ENCODE results near the gene GANC. TPM values are rescaled to one million over a fixed set of nuclear protein-coding genes. Genes with fewer than 3 reads are reported as not detected.
"Not testable (repeated sequence)": the region's sequence is repeated elsewhere in the genome, so short reads cannot be mapped to it uniquely, and the experiment has no call there.

GANC gene, protein sequence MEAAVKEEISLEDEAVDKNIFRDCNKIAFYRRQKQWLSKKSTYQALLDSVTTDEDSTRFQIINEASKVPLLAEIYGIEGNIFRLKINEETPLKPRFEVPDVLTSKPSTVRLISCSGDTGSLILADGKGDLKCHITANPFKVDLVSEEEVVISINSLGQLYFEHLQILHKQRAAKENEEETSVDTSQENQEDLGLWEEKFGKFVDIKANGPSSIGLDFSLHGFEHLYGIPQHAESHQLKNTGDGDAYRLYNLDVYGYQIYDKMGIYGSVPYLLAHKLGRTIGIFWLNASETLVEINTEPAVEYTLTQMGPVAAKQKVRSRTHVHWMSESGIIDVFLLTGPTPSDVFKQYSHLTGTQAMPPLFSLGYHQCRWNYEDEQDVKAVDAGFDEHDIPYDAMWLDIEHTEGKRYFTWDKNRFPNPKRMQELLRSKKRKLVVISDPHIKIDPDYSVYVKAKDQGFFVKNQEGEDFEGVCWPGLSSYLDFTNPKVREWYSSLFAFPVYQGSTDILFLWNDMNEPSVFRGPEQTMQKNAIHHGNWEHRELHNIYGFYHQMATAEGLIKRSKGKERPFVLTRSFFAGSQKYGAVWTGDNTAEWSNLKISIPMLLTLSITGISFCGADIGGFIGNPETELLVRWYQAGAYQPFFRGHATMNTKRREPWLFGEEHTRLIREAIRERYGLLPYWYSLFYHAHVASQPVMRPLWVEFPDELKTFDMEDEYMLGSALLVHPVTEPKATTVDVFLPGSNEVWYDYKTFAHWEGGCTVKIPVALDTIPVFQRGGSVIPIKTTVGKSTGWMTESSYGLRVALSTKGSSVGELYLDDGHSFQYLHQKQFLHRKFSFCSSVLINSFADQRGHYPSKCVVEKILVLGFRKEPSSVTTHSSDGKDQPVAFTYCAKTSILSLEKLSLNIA (N-terminal part only)
- polyA plus RNA-seq (ENCODE audit: insufficient read length): 37.1 TPM
- long read RNA-seq, donor 1, full-length matches to known transcripts: 2 of 2 reads
- long read RNA-seq, donor 1, partial matches to known transcripts: 0 of 2 reads
- long read RNA-seq, donor 1, other reads (novel, unspliced or antisense): 0 of 2 reads
- long read RNA-seq, donor 2, partial matches to known transcripts: 0 of 1 reads
- long read RNA-seq, donor 2, other reads (novel, unspliced or antisense): 0 of 1 reads
- long read RNA-seq, donor 3, partial matches to known transcripts: 0 of 2 reads
- long read RNA-seq, donor 3, other reads (novel, unspliced or antisense): 0 of 2 reads
- long read RNA-seq, donor 4: 0 reads
- long read RNA-seq, donor 5, partial matches to known transcripts: 0 of 1 reads
- long read RNA-seq, donor 5, other reads (novel, unspliced or antisense): 0 of 1 reads
- long read RNA-seq, donor 6, partial matches to known transcripts: 0 of 1 reads
- long read RNA-seq, donor 6, other reads (novel, unspliced or antisense): 0 of 1 reads
- long read RNA-seq, donor 7, partial matches to known transcripts: 0 of 2 reads
- long read RNA-seq, donor 7, other reads (novel, unspliced or antisense): 0 of 2 reads
- long read RNA-seq, donor 8: 0 reads

DNA sequence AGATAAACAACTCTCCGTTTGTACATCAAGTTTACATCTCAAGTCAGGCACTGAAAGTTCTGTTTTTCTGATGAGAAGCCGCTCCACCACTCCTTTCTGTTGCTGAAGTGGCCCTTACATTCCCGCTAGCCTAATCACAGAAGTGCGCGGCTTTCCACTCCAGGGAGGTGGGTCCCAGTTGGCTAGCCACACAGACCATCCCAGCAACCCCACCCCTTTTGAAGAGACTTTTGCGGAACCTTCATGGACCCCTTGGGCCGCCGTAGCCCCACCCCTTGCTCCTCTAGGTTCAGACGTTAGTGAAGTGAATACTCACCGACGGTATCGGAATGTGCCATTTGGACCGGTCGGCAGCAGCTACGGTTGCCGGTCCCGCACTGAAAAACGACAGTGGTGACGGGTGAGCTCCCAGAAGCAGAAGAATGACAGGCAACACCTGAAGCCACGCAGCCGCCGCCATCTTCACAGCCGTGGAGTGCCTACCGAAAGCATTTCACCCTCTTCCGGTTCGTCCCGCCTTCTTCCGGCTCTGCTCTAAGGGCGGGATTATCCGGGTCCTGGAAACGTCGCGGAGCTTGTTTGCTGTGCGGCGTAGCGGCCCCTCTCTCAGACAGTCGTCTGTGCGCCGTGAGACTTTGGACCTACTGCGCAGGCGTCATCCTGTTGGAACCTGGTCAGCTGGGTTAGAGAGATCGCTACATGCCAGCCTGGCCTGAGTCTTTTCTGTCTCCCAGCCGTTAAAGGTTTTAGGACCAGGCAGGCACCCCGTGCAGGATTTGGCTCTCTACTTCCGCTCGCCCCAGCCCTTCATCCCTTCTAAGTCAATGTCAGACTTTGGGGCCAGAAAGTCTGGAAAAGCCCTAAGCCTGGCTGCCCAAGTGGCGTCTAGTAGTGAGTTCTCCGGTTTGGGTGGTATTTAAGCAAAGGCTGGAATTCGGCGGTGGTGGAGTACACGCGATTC, at the start of gene GANC, which contains the start of gene TMEM87A:
Gene GANC, plus strand, starts transcription at position 263 of the 961 bp plus-strand sequence. CDS start 1,281 bp downstream, outside the sequence.
Gene TMEM87A, minus strand, starts transcription at position 495 of the 961 bp plus-strand sequence. Its CDS starts 35 bp downstream, at position 460.
- peak; percentile 98 for DNase-seq

GRCh38 chr15:42226648-42227047, 46.4 kb upstream of the GANC start:
- DNase-seq: no peak

GRCh38 chr15:42228036-42228435, 45.0 kb upstream of the GANC start:
- no peak for DNase-seq

GRCh38 chr15:42228981-42229380, 44.0 kb upstream of the GANC start:
- DNase-seq: not testable (repeated sequence)

GRCh38 chr15:42231088-42231487, 41.9 kb upstream of the GANC start:
- DNase-seq: no peak

- DNase-seq: no peak
These were observed 40.4 kb upstream of the GANC start for GRCh38 chr15:42232606-42233005.

DNA sequence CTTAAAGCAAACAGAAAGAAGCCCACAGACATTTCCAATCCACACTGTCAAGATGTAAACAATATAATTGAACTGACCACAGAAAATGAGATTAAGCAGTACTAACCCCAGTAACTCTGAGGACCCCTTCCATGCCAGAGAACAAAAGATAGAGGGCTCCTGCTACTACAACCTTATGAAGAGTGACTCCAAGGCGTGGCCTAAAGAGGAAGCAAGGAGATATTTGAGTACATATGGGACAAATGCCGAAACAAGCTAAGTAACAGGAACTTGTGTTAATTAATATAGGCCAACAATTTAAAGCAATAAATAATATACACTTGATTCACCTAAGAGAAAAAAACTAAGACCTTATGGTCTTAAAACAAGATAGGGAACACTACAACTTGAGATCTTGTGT, 39.9 kb upstream of the GANC start:
- DNase-seq: no peak

GRCh38 chr15:42239528-42240182, 33.3 kb upstream of the GANC start:
- DNase-seq: no peak

GRCh38 chr15:42240823-42241222, 32.2 kb upstream of the GANC start:
- DNase-seq: no peak

DNA sequence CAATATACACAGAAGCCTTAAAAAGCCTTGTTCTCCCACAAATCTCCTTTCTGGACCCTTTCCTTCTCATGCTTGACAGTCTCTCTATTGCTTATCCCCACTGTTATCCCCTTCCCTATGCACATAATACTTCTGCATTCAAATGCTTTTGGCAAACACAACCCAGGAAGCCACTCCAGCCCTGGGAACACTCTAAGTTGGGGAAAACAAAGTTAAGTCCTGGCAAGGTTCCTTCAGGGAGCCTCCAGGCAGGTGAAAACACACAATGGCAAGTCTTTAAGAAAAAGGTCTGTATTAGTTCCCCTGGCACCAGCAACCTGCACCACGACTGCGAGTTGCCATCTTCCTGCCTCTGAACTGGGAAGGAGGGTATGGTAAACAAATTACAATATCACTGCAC, 19.7 kb upstream of the GANC start:
- DNase-seq: no peak

DNA sequence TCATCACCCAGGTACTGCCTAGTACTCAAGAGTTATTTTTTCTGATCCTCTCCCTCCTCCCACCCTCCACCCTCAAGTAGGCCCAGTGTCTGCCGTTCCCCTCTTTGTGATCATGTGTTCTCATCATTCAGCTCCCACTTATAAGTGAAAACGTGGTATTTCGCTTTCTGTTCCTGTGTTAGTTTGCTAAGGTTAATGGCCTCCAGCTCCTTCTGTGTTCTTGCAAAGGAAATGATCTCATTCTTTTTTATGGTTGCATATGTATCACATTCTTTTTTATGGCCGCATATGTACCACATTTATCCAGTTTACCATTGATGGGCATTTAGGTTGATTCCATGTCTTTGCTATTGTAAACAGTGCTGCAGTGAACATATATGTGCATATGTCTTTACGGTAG, 8.2 kb upstream of the GANC start:
- no peak for DNase-seq

GRCh38 chr15:42267286-42267685, 5.7 kb upstream of the GANC start:
- DNase-seq: no peak

DNA sequence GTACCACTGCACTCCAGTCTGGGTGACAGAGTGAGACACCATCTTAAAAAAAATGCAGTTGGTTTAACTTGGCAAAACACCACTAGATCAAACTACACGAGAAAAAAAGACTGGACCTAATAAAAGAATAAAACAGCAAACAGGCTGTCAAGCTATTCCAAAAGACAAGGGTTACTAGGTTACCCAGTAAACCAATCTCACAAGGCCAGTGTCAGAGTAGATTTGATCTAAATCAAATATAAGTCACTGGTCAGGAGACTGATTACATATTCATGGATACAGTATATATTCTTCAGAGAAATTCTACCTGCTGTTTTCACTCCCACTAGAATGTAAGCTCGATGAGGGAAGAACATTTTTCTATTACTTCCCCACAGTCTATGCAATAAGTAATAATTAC, 2.5 kb upstream of the GANC start:
- DNase-seq: no peak

- DNase-seq: no peak
These were observed 2.0 kb upstream of the GANC start for GRCh38 chr15:42270996-42271395.

GRCh38 chr15:42273900-42274701, 1.1 kb downstream of the GANC start:
- peak; percentile 55 for DNase-seq

DNA sequence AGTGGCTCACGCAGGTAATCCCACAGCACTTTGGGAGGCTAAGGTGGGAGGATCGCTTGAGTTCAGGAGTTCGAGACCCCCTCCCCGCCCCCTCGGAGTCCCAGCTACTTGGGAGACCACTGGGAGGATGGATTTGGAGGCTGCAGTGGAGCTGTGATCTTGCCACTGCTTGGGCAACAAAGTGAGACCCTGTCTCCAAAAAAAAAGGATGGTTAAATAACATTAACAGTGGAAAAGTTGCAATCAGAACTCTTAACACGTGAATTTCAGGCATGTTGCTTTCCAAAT, 1.6 kb downstream of the GANC start:
- DNase-seq: no peak

DNA sequence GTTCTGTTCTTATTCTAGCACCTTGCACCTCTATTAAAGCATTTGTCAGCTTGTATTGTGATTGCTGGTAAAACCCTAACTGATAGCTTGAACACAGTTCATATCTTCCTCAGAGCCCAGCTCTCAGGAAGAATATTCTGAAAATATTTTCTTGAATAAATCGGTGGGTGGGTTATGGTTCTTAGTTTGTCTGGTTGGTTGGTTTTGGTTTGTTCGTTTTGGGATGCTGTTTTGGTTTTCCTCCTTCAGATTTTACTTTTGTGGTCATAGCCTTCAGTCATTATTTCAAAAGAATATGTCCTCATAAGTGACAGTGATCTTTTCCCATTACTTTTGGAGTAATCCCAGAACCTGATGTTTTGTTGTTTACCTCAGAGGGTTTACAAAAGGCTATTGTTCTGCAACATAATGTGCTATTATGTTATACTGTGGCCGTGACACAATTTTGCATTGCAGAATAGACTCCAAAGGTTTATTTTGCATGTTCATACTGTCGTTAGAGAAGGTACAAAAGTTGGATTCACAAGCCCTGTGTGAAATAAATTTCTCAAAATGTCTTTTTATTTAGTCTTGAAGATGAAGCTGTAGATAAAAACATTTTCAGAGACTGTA, 2.9 kb downstream of the GANC start:
- DNase-seq: no peak

DNA sequence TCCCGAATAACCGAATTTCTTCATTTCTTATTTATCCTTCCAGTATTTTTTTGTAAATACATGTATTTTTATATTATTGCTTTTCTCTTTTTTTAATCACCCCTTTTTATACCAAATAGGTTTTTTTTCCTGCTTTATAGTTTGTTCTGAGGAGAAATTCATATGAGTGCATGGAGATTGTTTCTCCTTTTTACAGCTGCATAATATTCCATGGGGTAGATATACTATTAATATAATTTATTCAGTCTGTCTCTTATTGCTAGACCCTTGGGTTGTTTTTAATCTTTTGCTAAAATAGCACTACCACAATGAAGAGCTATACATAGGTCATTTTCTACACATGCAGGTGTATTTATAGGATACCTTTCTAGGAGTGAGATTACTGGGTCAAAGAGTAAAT, 3.8 kb downstream of the GANC start:
- DNase-seq: no peak

DNA sequence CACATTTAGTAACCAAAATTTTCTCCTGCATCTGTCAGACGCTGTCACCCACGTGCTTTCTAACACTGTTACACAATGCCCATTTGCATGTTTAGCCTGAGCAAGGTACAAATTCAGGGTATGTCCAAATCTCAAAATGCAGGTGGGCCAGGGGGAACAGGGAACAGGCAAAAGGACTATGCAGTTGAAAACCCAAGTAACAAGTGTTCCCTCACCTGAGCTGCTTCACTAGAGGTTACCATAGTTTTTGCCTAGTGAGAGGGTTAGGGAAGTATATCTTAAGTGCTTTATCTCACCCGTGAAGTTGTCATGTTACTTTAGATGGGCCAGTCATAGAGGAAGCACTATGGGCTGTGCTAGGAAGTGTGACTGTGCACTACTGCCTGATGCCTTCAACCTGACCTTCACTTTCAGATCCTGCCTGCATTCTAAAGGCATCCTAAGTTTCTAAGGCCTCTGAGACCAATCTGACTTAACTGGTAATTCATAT, 6.3 kb downstream of the GANC start:
- DNase-seq: no peak

Measured in left kidney (tissue), 8 donors.